Measurements from ENCODE around the gene HIF3A. TPM values are rescaled to one million over a fixed set of nuclear protein-coding genes. Genes with fewer than 3 reads are reported as not detected.

The HIF3A gene
- total RNA-seq, 4 donors from 2014 or later: 49.1 to 88.3 (median 66.0) TPM

DNA sequence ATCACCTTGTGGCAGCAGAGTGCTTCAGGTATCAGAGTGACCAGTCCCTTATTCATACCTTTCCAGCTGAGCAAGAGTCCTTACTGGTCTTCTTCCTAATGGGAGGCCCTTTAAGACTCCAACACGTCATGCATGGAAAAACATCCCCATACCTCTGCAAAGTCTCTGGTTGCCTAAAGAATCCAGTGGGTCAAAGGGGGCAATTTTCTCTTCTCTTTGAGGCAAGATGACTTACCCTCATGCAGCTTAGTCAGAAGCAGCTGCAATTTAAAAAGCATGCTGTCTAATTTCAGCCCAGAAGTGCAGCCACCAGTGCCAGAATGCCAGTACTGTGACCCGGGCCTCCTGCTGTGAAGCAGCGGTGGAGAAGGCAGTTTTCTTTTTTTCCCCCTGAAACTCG lies 68.7 kb downstream of the HIF3A start:
- no peaks in the 10 kb centered on the region for H3K27me3 ChIP-seq
- H3K36me3 ChIP-seq: peaks cover 10 to 11% of the 10 kb centered on the region in 2 donors
- no peak for DNase-seq
- WGBS, 2 donors: 92 to 96% methylated on average over 4 of the region's 4 CpGs
- no peaks in the 10 kb centered on the region for H3K9me3 ChIP-seq
- peaks cover 0 to 3% of the 10 kb centered on the region in 2 donors for H3K4me1 ChIP-seq
- H3K27ac ChIP-seq: no peak overlapping the region
- TF ChIP-seq, protein P1, sequence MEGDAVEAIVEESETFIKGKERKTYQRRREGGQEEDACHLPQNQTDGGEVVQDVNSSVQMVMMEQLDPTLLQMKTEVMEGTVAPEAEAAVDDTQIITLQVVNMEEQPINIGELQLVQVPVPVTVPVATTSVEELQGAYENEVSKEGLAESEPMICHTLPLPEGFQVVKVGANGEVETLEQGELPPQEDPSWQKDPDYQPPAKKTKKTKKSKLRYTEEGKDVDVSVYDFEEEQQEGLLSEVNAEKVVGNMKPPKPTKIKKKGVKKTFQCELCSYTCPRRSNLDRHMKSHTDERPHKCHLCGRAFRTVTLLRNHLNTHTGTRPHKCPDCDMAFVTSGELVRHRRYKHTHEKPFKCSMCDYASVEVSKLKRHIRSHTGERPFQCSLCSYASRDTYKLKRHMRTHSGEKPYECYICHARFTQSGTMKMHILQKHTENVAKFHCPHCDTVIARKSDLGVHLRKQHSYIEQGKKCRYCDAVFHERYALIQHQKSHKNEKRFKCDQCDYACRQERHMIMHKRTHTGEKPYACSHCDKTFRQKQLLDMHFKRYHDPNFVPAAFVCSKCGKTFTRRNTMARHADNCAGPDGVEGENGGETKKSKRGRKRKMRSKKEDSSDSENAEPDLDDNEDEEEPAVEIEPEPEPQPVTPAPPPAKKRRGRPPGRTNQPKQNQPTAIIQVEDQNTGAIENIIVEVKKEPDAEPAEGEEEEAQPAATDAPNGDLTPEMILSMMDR (IDR thresholded peaks at IDR 0.05): no peak
- TF ChIP-seq POLR2A (IDR thresholded peaks at IDR 0.05): no peak
- intact Hi-C loops (cut with DNase I): no loop called here
- no peak overlapping the region for H3K4me3 ChIP-seq (replicated peaks in 1 of 3)

DNA sequence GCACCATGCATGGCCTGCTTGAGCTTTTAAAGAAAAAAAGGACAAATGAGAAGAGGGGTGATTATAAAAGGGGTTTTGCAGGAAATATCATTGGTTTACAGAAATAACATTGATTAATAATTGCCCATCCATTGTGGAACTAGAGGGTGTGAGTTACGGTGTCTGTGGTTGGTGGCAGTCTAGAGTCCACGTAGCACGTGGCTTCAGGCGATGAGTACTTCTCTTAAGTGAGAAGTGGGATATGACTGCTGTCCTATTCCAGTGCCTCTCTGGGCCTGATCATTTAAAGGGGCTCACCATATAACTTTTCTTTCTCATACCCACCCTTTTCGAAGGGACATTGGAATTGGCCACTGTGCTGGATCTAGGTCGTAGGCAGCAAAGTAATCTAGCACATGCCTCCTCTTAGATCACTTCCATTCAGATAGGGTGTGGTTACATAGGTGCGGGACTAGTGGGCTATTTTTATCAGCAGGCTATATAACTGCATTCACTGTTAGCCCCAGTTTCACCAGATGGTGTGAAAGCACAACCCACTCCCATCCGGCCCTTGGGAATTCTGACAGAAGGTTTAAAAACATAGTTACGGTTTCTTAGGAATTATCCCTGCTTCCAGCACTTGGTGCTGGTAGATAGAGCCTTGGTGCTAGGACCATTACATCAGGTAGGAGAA lies 69.9 kb downstream of the HIF3A start:
- Histone ChIP-seq H3K27me3 (no peaks in the 10 kb centered on the region), H3K27ac (no peak overlapping the region), H3K9me3 (no peaks in the 10 kb centered on the region), H3K36me3 (peaks cover 10 to 11% of the 10 kb centered on the region in 2 donors), H3K4me3 (replicated peaks in 1 of 3) (no peak overlapping the region), H3K4me1 (peaks cover 0 to 6% of the 10 kb centered on the region in 2 donors)
- intact Hi-C loops (cut with DNase I): no loop called here
- 88 to 95% methylated on average over 9 of the region's 9 CpGs for WGBS, 2 donors
- TF ChIP-seq POLR2A (IDR thresholded peaks at IDR 0.05): no peak
- TF ChIP-seq, protein P1 (IDR thresholded peaks at IDR 0.05): no peak
- no peak for DNase-seq

DNA sequence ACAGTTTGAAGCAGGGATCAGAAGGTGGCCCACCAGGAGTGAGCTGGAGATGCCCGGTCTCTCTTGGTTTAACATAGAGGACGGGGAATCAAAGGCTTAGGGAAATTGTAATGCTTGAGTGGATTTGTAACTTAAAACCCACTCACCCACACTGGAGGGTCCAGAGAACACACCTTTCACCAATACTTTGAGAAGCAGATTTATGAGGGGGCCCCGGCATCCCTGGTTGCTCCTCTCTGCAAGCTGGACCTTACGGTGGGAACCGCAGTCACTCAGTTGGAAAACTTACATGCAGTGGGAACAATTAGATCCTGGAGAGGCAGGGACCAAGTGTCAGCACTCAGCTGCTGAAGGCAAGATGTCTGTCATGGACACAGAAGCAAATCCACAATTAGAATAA lies 70.6 kb downstream of the HIF3A start:
- no peak for DNase-seq
- no peak for TF ChIP-seq POLR2A (IDR thresholded peaks at IDR 0.05)
- TF ChIP-seq, protein P1 (IDR thresholded peaks at IDR 0.05): no peak
- no peaks in the 10 kb centered on the region for H3K9me3 ChIP-seq
- 85 to 92% methylated on average over 5 of the region's 5 CpGs for WGBS, 2 donors
- H3K27ac ChIP-seq: no peak overlapping the region
- H3K4me3 ChIP-seq (replicated peaks in 1 of 3): no peak overlapping the region
- H3K36me3 ChIP-seq: peaks cover 10 to 11% of the 10 kb centered on the region in 2 donors
- H3K4me1 ChIP-seq: peaks cover 1 to 6% of the 10 kb centered on the region in 2 donors
- intact Hi-C loops (cut with DNase I): no loop called here
- no peaks in the 10 kb centered on the region for H3K27me3 ChIP-seq

DNA sequence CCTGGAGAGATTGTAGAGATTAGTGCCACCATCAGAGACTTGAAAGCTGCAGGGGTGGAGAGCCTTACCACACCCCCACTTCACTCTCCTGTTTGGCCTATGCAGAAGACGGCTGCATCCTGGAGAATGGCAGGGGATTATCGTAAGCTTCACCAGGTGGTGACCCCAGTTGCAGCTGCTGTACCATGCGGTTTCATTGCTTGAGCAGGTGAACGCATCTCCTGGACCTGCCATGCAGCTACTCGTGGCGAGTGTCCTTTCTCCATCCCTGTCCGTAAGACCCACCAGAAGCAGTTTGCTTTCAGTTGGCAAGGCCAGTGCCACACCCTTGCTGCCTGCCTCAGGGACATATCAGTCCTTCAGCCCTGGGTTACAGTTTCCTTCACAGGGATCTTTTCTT lies 71.3 kb downstream of the HIF3A start:
- TF ChIP-seq POLR2A (IDR thresholded peaks at IDR 0.05): no peak
- TF ChIP-seq, protein P1 (IDR thresholded peaks at IDR 0.05): no peak
- H3K27me3 ChIP-seq: no peaks in the 10 kb centered on the region
- intact Hi-C loops (cut with DNase I): loop anchor here (2.0 kb wide), 1 partner anchor 19 kb away; no protein-coding TSS in a partner anchor
- peaks cover 8 to 11% of the 10 kb centered on the region in 2 donors for H3K4me1 ChIP-seq
- no peak for DNase-seq
- H3K36me3 ChIP-seq: peaks cover 10 to 11% of the 10 kb centered on the region in 2 donors
- H3K9me3 ChIP-seq: no peaks in the 10 kb centered on the region
- WGBS, 2 donors: 89 to 94% methylated on average over 7 of the region's 7 CpGs
- no peak overlapping the region for H3K4me3 ChIP-seq (replicated peaks in 1 of 3)
- no peak overlapping the region for H3K27ac ChIP-seq

DNA sequence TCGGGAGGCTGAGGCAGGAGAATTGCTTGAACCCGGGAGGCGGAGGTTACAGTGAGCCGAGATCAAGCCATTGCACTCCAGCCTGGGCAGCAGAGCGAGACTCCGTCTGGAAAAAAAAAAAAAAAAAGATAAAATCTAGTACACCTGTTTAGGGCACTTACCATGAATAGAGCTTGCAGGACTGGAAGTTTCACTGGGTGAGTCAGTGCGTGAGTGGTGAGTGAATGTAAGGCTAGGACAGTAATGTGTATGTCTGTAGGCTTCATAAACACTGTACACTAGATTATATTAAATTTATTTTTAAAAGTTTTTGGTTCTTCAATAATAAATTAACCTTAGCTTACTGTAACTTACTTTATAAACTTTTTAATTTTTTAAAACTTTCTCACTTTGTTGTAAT lies 73.0 kb downstream of the HIF3A start:
- no peak for DNase-seq
- H3K27me3 ChIP-seq: no peaks in the 10 kb centered on the region
- TF ChIP-seq POLR2A (IDR thresholded peaks at IDR 0.05): no peak
- TF ChIP-seq, protein P1 (IDR thresholded peaks at IDR 0.05): no peak
- intact Hi-C loops (cut with DNase I): loop anchor here (2.0 kb wide), 1 partner anchor 21 kb away; no protein-coding TSS in a partner anchor
- peaks cover 23 to 28% of the 10 kb centered on the region in 2 donors for H3K4me1 ChIP-seq
- H3K9me3 ChIP-seq: no peaks in the 10 kb centered on the region
- H3K36me3 ChIP-seq: peaks cover 4 to 5% of the 10 kb centered on the region in 2 donors
- no peak overlapping the region for H3K27ac ChIP-seq
- WGBS, 2 donors: 80 to 82% methylated on average over 7 of the region's 7 CpGs
- no peak overlapping the region for H3K4me3 ChIP-seq (replicated peaks in 1 of 3)

All from thyroid gland (tissue), 4 donors.